ENCODE results near the gene TYW1.
"Not testable (repeated sequence)": the region's sequence is repeated elsewhere in the genome, so short reads cannot be mapped to it uniquely, and the experiment has no call there.

The TYW1 gene

DNA sequence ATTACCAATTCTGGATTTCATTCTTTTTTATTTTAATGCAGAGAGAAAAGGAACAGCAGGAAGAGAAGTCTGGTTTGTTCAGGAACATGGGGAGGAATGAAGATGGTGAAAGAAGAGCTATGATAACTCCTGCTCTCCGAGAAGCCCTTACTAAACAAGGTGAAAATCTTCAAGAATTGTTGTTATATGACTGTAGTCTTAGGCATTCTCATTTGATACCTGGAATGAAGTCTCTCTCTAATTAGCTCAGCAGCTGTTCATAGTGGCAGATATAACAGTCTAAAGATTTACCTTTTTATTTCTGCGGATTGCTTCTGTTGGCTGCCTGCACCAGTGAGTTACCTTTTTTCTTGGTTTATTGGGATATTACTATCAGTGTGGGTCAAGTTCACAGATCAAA lies 53.3 kb downstream of the TYW1 start:
- DNase-seq, result not testable (repeated sequence)

DNA sequence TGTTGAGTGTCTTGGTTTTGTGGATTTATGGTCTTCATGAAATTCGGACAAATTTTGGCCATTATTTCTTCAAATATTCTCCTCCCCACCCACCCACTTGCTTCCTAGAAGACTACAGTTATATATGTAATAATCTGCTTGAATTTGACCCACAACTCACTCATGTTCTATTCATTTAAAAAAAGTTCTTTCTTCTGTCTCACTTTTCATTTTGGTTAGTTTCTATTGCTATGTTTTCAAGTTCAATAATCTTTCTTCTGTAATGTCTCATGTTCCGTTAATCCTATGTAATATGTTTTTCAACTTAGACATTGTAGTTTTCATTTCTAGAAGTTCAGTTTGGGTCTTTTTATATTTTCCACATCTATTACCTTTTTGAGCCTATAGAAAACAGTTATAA lies 55.5 kb downstream of the TYW1 start:
- DNase-seq, result not testable (repeated sequence)

DNA sequence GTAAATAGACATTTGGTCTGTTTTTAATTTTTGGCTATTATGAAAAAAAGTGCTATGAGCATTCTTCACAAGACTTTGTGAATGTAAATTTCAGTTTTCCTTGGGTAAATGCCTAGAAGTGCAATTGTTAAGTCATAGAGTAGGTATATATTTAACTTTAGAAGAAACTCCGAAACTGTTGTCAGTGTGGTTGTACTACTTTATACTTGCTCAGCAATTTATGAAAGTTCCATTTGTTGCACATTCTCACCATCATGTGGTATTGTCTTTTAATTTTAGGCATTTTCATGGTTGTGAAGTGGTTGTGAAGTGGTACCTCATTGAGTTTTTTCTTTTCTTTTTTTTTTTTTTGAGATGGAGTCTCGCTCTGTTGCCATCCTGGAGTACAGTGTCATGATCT lies 60.0 kb downstream of the TYW1 start:
- no peak for DNase-seq

DNA sequence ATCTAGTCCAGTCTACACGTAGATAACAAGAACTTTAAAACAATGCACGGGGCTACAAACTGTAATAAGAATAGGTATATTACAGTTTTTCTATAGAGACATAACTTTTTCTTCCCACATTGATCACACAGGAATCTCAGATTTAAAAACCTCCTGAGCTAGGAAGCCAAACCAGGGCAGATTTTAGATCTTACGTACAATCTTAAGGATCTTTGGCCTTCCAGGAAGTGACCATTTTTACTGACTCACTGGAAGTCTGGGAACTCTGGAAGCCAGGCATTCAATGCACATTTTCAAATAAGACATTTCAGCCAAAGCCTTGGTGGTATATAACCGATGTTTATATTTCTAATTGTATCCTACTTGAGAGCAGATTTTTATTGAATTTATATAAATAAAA lies 64.7 kb downstream of the TYW1 start:
- DNase-seq, result not testable (repeated sequence)

DNA sequence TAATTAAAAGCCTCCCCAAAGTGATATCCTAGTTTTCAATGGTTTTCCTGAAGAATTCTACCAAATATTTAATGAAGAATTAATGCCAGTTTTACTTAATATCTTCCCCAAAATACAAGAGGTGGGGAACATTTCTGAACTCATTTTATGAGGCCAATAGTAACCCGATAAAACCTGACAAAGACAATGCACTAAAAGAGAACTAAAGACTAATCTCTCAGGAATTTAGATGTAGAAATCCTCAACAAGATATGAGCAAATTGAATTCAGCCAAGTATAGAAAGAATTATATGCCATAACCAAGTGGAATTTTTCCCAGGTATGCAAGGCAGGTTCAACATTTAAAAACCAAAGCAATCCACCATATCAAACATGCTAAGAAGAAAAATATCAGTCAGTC lies 66.2 kb downstream of the TYW1 start:
- DNase-seq, result not testable (repeated sequence)

DNA sequence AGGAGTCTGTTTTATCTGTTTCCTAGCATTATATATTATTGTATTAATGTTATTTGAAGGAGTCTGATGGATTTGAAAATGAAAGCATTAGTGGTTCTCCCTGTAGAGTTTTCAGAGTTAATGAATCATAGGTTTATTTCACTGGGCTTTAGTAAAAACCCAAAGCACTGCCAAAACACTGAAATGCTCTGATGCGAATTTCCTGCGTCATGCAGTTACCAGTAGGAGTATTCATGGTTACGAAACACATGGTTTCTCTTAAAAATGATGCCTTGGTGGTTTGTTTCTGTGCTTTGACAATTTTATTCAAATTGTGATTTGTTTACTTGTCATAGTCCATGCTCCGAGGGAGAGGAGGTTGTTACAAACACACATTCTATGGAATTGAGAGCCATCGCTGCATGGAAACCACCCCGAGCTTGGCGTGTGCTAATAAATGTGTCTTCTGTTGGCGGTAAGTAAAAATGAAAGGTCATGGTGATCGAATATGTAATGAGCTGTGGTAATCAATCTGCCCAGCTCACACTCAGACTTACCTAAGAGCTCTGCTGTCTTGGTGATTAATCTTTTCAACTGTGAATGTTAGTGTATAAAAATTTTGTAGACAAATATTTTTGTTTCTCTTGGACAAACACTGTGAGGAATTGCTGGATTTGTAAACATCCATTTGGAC lies 70.5 kb downstream of the TYW1 start:
- DNase-seq, result not testable (repeated sequence)

DNA sequence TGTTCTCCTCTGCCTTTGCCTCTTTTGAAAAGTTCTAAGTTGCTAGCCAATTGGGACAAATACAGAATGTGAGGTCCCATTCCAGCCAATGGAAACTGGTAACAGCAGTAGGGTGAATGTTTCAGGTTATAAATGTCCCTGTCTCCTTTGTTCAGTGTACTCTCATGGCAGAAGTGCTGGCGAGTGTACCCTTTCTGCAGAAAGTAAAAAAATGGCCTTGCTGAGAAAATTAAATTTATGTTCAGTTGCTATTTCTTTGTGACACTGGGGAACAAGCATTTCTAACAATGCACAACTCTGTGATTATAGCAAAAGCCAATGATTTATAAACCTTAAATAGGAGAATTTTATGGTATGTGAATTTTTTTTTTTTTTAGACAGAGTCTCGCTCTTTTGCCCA lies 79.5 kb downstream of the TYW1 start:
- DNase-seq, result not testable (repeated sequence)

DNA sequence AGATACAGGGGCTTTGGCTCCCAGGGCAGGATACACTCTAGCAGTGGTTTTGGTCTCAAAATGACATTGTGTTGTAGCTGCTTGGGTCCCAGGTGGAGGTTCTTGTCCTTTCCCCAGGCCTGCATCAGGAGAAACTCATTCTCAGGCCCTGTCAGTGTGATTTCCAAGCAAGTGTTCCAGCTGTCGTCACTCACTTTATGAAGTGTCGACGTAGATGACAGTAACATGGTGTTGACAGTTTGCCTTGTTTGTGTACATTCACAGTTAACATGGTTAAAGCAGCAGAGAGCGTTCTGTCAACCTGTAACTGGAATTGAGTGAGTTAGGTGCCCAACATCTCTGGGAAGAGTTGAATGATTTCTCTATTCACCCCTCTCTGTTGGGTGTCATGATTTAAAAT lies 86.2 kb downstream of the TYW1 start:
- DNase-seq, result not testable (repeated sequence)

DNA sequence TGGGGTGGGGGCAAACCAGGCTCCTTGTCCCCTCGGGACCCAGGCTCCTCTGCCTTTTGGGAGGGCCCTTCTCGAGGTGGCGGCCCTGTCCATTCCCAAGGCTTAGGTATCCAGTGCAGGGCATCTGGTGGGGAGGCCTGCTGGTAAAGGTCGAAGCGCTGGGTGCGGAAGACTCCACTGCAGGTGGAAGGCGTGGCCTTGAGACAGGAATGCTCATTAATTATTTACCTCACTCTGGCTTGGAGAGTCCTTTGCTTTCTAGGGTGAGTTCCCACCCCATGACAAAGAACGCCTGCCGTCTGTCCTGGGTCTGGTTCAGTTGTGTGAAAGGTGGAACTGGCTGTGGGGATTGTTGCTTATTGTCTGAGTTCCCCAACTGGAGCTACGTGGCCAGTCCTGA lies 92.6 kb downstream of the TYW1 start:
- DNase-seq, result not testable (repeated sequence)

DNA sequence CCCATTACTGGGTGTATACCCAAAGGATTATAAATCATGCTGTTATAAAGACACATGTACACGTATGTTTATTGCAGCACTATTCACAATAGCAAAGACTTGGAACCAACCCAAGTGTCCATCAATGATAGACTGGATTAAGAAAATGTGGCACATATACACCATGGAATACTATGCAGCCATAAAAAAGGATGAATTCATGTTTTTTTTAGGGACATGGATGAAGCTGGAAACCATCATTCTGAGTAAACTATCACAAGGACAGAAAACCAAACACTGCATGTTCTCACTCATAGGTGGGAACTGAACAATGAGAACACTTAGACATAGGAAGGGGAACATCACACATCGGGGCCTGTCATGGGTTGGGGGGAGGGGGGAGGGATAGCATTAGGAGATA lies 94.4 kb downstream of the TYW1 start:
- DNase-seq, result not testable (repeated sequence)

DNA sequence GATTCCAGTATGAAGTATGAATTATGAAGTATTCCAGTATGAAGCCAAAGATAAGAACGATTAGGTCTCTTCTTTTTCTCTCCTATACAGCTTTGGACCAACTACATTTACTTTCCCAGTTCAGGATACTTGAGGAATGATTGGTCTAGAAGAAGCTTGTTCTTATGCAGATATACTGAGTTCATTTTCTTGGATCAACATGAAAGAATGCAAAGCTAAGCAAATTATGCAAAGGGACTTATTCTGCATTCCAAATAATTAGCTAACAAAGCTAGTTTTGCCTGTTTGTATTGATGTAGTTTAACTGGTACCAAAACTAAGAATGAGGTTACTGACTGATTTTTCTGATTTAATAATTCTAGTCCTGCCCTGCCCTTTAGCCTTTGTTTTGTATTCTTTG lies 101.4 kb downstream of the TYW1 start:
- DNase-seq, result not testable (repeated sequence)

DNA sequence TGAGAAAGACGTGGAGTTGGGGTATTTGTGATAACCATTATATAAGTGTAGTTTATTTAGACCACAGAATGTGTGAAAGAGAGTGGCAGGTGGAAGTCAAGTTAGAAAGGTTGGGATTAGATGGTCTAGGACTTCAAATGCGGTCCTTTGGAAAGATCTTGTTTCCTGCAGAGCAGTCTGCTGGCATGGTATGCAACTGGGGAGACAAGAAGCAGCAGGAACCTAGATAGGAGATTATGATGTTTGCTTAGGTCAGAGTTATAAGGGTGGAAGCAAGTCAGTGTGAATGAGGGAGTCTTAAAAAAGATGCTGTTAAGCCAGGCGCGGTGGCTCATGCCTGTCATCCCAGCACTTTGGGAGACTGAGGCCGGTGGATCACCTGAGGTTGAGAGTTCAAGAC lies 102.8 kb downstream of the TYW1 start:
- not testable (repeated sequence) for DNase-seq

DNA sequence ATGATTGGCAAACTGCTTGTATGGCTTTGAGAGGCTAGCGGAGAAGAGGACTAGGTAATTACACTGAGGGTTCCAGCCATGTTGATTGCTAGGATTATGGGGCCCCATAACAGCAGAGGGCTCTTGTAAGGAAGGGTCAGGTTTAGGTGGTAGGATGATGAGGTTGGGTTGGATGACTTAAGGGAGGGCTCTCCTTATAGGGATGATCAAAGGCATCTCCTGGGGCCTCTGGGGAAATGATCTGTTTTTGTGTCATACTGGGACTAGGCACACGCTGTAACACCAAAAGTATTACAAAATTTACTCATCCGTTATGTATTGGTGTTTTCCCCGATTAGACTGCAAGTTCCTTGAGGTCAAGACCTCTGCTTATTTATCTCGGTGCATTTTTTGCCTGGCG lies 103.4 kb downstream of the TYW1 start:
- not testable (repeated sequence) for DNase-seq

DNA sequence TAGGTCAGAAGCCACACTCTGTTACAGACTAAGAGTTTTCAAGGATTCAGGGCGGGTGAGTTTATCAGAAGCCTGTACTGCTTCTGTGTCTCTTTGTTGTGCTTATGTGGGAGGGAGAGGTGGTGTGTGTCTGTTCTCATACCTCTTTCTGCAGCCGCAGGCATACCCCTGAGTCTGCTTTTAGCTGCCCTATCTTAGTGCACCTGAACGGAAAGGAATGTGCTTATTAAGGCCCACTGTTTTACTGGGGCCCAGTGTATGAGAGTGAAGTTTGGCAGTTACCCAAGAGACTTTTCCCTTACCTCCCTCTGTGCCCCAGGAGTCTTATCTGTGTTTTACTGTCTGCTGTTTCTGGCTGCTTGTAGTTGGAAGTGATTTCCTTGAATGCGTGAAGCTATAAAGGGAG lies 104.3 kb downstream of the TYW1 start:
- DNase-seq, result no peak

DNA sequence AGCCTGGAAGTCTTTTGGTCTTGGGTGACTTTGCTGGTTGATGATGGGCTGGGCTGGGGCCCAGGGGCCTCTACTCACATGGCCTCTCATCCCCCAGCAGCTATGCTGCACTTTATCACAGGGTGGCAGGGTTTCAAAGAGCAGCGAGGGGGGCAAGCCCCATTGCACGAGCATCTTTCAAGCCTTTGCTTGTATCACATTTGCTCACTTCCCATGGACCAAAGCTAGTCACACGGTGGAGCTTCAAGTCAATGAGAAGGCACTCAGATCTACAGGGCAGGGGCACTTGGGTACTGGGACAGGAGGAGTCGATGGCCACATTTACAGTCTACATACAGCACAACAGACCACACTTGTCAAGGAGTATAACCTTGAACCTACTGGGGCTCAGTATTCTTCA lies 108.3 kb downstream of the TYW1 start:
- not testable (repeated sequence) for DNase-seq

DNA sequence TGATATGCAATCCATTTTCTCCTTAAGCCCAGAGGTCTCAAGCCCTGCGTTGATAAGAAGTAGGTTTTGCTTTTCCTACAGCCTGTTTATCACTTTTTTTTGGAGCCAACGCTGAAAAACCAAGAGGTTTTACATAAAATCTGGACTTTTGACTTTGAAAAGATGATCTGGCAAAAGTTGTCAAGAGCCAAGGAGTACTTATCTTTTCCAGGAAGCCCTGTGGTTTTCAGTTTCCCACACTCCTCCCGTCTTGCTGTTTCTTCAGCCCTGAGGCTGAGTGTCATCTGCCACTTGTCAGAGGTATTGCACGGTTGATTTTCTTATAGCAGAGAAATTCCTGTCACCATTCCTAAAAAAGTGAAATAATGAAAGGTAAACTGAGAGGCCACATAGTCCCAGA lies 108.7 kb downstream of the TYW1 start:
- no peak for DNase-seq

DNA sequence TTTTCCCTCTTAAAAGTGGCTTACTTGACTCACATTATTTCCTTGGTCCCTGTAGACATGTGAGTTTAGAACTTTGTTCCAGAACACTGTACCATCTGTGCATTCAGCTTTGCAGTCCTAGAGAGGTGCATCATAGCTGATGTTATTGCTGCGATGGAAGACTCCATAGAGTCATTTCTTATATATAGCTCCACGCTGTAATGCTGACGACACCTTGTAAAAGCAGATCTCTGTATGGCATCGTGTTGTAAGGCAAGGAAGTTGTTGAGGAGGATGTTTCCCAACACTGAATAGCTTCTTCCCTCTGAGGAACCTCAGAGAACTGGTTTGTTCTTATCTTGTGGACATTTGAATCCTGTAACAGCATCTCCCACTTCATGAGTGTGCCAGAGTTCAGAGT lies 109.6 kb downstream of the TYW1 start:
- not testable (repeated sequence) for DNase-seq

DNA sequence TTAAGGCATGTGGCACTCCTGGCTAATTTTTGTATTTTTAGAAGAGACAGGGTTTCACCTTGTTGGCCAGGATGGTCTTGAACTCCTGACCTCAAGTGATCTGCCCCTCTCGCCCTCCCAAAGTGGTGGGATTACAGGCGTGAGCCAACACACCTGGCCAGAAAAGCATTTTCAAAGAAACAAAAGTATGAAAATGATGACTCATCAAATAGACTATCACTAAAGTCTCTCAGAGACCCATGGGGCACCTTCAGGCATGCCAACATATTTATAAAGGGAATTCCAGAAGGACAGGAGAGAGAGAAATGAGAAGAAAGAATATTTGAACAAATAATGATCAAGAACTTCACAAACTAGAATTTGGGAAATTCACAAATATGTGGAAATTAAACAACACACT lies 114.7 kb downstream of the TYW1 start:
- not testable (repeated sequence) for DNase-seq

DNA sequence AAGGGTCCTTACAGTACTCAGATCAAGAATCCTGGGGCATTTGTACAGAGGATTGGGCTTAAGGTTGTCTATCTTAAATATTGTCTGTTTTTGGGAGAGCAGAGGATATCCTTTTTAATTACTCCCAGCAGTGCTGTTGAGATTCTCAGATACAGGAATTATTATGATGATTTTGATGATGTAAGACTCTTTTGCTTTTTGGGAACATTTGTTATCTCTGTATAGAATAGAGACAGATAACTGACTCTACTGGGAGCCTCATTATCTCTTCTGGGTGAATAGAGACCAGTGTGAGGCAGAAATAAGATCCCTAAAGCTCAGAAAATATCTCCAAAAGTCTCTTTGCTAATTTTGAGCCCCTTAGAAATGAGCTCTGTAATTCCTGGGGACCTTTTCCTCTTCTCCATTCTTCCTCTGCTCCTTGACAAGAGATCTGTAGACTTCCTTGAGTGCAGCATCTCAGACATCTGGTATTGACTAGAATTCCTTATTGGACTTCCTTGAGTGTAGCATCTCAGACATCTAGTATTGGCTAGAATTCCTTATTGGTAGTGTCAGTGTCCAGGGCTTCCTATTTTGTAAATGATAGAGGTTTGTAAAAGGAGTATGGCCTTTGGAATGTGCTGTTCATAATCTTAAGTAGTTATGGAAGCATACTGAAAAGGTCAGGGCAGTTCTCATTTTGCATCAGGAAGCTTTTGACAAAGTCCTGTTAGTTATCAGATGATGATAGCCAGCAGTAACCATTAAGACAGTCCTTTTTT lies 118.0 kb downstream of the TYW1 start:
- not testable (repeated sequence) for DNase-seq

DNA sequence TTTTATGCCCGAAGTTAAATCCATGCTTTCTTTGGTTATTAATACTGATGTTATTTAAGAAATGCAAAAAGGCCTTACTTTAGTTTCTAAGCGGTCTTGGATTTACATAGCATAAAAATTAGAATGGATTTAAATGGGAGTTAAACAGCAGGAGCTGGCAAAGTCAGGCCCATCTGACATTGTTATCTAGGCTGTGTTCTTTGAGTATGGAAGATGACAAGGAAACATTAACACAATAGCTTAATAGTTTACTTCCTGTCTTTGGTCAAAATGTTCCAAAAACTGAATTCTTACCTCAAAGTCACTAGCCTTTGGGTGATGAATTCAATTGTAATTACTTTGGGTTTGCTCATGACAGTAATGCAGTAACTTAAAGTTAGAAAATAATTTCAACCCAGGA lies 123.9 kb downstream of the TYW1 start:
- not testable (repeated sequence) for DNase-seq

DNA sequence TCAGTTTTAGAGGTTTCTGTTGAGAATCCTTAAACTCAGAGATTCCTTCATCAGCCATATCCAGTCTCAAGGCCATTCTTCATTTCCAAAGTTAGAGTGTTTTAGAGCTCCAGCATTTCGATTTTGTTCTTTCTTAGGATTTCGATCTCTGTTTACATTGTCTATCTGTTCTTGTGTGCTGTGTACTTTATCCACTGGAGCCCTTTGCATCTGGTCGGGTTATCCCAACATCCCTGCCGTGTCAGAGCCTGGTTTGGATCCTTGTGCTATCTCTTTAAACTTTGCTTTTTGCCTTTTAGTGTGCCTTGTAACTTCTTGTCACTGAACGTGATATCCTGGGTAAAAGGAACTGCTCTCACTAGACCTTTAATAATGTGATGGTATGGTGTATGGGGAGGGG lies 131.6 kb downstream of the TYW1 start:
- not testable (repeated sequence) for DNase-seq

DNA sequence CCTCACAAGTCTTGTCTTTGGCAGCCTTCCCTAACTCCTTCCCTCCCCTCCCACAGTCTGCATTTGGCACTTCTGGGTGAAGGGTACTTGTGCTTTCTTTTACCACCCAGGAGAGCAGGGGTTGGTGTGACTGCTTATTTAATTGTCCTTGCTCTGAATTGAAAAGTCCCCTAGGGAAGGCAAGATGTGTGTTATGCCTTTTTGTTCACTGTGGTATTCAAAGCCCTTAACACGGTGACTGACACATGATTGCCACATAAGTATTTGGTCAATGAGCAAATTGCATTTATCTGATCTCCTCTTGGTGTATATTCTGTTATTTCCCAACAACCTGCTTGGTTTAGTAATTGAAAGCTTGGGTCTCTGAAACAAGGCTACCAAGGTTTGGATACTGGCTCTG lies 134.1 kb downstream of the TYW1 start:
- DNase-seq, result not testable (repeated sequence)

DNA sequence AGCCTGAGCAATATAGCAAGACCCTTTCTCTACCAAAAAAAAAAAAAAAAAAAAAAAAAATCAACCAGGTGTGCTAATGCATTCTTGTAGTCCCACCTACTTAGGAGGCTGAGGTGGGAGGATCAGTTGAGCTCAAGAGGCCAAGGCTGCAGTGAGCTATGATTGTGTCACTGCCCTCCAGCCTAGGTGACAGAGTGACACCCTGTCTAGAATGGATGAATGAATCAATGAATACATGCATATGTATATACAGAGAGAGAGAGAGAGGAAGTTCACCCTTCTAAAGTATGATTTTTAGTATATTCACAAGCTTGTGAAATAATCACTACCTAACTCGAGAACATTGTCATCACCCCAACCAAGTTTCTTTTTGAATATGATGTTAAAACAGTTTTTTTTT lies 138.3 kb downstream of the TYW1 start:
- not testable (repeated sequence) for DNase-seq
